Fibroblast of villous mesenchyme (primary cell): Measurements from ENCODE around the gene EAF1. TPM values are rescaled to one million over a fixed set of nuclear protein-coding genes. Genes with fewer than 3 reads are reported as not detected.
"Not testable (repeated sequence)": the region's sequence is repeated elsewhere in the genome, so short reads cannot be mapped to it uniquely, and the experiment has no call there.

Source experiments
- DNase-seq: peaks from one replicate; pipeline ENCODE4 v3.0.0-alpha.2; 2010; ENCODE audit warnings: low read depth
- H3K4me3 ChIP-seq: 2 replicates; pipeline ENCODE4 v1.5.1; 2011; ENCODE audit warnings: low read depth, mild to moderate bottlenecking, low read length
- CTCF ChIP-seq: IDR thresholded peaks from 2 replicates; pipeline ENCODE4 v1.5.1; 2012; ENCODE audit warnings: low read depth, mild to moderate bottlenecking, low read length; ENCODE audit not compliant: insufficient read depth
- total RNA-seq: library from RNA; depleted of rRNA; stranded (reverse); fragments of >200 nt; gene quantifications from 2 replicates; pipeline ENCODE4 v1.2.3, GENCODE V29; 2012

Gene EAF1
- total RNA-seq, 1 donor: 35.8 TPM

GRCh38 chr3:15385901-15386653, 41.3 kb upstream of the EAF1 start:
- DNase-seq: no peak
- no peak for TF ChIP-seq CTCF
- H3K4me3 ChIP-seq: no peak overlapping the region

- H3K4me3 ChIP-seq, DNase-seq: not testable (repeated sequence)
Measured at GRCh38 chr3:15386654-15386955, 40.8 kb upstream of the EAF1 start.

GRCh38 chr3:15387171-15387581, 40.2 kb upstream of the EAF1 start:
- TF ChIP-seq CTCF: no peak
- H3K4me3 ChIP-seq: no peak overlapping the region
- DNase-seq: no peak

GRCh38 chr3:15387735-15388134, 39.7 kb upstream of the EAF1 start:
- H3K4me3 ChIP-seq: no peak overlapping the region
- DNase-seq: no peak
- no peak for TF ChIP-seq CTCF

GRCh38 chr3:15388335-15388734, 39.1 kb upstream of the EAF1 start:
- not testable (repeated sequence) for H3K4me3 ChIP-seq, DNase-seq

- DNase-seq: no peak
- no peak overlapping the region for H3K4me3 ChIP-seq
- TF ChIP-seq CTCF: no peak
Measured at GRCh38 chr3:15390460-15390859, 36.9 kb upstream of the EAF1 start.

GRCh38 chr3:15391007-15391406, 36.4 kb upstream of the EAF1 start:
- TF ChIP-seq CTCF: no peak
- H3K4me3 ChIP-seq: no peak overlapping the region
- no peak for DNase-seq

- DNase-seq, H3K4me3 ChIP-seq: not testable (repeated sequence)
Measured at GRCh38 chr3:15393252-15393651, 34.1 kb upstream of the EAF1 start.

GRCh38 chr3:15398731-15399133, 28.7 kb upstream of the EAF1 start:
- DNase-seq, H3K4me3 ChIP-seq: not testable (repeated sequence)
